T-helper 2 cell treated with Interferon-gamma antibody and Interleukin-4, amounts not matched to agents 5 μg/mL and 100 μg/mL, for 36 hours (primary cell): Measurements from ENCODE around the gene KRT15.

Source experiments
- DNase-seq: peaks from one replicate; pipeline ENCODE4 v3.0.0; 2021; ENCODE audit warnings: low spot score
- H3K27ac Mint-ChIP-seq: one replicate; pipeline ENCODE4 v1.8.0; 2021; ENCODE audit warnings: mild to moderate bottlenecking, mixed read lengths
- H3K27me3 Mint-ChIP-seq: one replicate; pipeline ENCODE4 v1.8.0; 2021; ENCODE audit warnings: low read depth, mixed read lengths
- H3K36me3 Mint-ChIP-seq: one replicate; pipeline ENCODE4 v1.8.0; 2021; ENCODE audit warnings: low read depth, mixed read lengths
- H3K4me1 Mint-ChIP-seq: one replicate; pipeline ENCODE4 v1.8.0; 2021; ENCODE audit warnings: low read depth, mixed read lengths
- H3K4me3 Mint-ChIP-seq: one replicate; pipeline ENCODE4 v1.8.0; 2022; ENCODE audit warnings: mild to moderate bottlenecking, moderate library complexity, mixed read lengths
- H3K9me3 Mint-ChIP-seq: one replicate; pipeline ENCODE4 v1.8.0; 2021; ENCODE audit warnings: mixed read lengths

Gene KRT15

DNA sequence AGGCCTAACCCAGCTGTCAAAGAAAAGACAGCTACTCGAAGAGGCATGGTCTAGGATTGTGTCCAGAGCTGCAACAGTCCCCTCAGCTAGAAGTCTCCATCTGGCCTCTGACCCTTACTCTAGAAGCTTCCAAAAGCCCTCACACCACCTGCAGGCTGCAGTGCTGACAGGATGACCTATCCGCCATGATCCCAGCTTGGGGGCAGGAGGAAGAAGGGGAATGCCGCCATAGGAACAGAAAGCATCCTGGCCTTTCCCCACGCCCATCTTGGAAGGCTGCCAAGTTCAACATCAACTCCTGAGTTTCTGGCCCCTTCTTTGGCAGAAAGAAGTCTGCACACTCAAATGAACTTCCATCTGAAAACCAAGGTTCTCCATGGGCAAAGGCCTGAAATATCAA is 25.9 kb downstream of the KRT15 start:
- H3K9me3 Mint-ChIP-seq, result no peaks in the 10 kb centered on the region
- H3K27ac Mint-ChIP-seq, result no peak overlapping the region
- no peak overlapping the region for H3K4me3 Mint-ChIP-seq
- H3K4me1 Mint-ChIP-seq, result peaks cover 7% of the 10 kb centered on the region
- H3K27me3 Mint-ChIP-seq, result no peaks in the 10 kb centered on the region
- H3K36me3 Mint-ChIP-seq, result no peaks in the 10 kb centered on the region
- no peak for DNase-seq

- H3K4me1 Mint-ChIP-seq, result peaks cover 7% of the 10 kb centered on the region
- no peak for DNase-seq
- no peak overlapping the region for H3K4me3 Mint-ChIP-seq
- H3K27ac Mint-ChIP-seq, result no peak overlapping the region
- no peaks in the 10 kb centered on the region for H3K27me3 Mint-ChIP-seq
- H3K9me3 Mint-ChIP-seq, result no peaks in the 10 kb centered on the region
- no peaks in the 10 kb centered on the region for H3K36me3 Mint-ChIP-seq
Observed at GRCh38 chr17:41492351-41492750, 26.3 kb downstream of the KRT15 start.

DNA sequence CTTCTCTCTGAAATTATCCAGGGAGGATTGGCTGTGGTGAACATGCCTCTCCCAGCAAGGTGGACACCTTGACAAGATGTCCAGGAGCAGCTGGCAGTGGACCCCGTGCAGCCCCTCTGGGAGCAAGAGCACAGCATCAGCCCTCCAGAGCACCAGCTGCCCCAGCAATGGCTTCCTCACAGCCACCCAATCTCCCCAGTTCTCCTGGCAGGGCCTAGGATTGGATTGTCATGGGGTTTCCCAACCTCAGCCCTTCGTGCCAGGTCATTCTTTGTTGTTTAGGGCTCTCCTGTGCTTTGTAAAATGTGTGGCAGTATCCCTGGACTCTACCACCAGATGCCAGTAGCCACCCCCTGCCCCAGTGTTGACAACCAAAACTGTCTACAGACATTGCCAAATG is 27.2 kb downstream of the KRT15 start:
- no peaks in the 10 kb centered on the region for H3K36me3 Mint-ChIP-seq
- no peak overlapping the region for H3K27ac Mint-ChIP-seq
- no peaks in the 10 kb centered on the region for H3K27me3 Mint-ChIP-seq
- no peak overlapping the region for H3K4me3 Mint-ChIP-seq
- no peaks in the 10 kb centered on the region for H3K4me1 Mint-ChIP-seq
- H3K9me3 Mint-ChIP-seq, result no peaks in the 10 kb centered on the region
- DNase-seq, result no peak

DNA sequence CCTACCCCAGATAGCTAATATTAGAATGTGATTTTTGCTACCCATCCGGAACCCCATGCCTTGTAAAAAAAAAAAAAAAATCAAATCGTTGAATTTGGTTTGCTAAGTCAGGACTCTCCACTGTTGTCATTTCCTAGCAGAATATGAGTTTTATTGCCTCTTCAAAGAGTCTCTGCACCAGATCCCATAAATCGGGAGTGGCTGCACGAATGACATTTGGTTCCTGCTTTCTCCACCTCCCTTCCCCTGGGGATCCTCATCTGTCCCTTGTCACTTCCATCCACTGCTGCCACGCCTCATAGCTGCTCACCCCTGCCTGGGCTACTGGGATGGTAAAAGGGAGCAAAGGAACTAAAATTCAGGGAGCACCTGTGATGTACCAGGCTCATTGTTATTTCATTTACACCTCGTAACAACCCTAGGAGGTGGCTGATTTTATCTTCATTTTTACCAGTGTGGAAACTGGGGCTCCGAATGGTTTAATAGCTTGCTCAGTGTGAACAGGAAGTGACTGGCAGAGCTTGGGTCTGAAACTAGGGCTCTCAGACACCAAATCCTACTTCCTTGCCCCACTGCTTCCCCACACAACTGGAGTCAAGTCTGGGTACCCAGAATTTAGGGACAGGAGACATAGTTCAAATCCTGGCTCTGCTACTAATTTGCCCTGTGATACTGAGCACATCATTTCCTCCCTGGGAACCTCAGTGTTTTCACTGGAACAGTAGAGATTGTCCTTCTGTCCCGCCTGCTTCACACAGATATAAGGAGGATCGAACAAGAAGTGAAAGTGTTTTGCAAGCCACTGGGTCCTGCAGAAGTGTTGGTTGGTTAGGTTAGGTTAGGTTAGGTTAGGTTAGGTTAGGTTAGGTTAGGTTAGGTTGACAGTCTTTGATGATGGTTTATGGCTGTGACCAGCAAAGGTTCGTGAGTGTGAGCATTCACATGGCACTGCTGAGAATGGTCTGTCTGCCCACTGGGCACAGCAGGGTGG is 28.4 kb downstream of the KRT15 start:
- H3K4me1 Mint-ChIP-seq, result no peaks in the 10 kb centered on the region
- H3K36me3 Mint-ChIP-seq, result no peaks in the 10 kb centered on the region
- no peaks in the 10 kb centered on the region for H3K27me3 Mint-ChIP-seq
- no peak for DNase-seq
- H3K4me3 Mint-ChIP-seq, result no peak overlapping the region
- no peak overlapping the region for H3K27ac Mint-ChIP-seq
- no peaks in the 10 kb centered on the region for H3K9me3 Mint-ChIP-seq

- H3K9me3 Mint-ChIP-seq, result no peaks in the 10 kb centered on the region
- H3K4me3 Mint-ChIP-seq, result no peak within 1 kb of the TSS
- no peaks in the 10 kb centered on the region for H3K36me3 Mint-ChIP-seq
- no peaks in the 10 kb centered on the region for H3K4me1 Mint-ChIP-seq
- no peak for DNase-seq
- no peaks in the 10 kb centered on the region for H3K27me3 Mint-ChIP-seq
- H3K27ac Mint-ChIP-seq, result no peak within 1 kb of the TSS
Observed at GRCh38 chr17:41489531-41489930, 29.2 kb downstream of the KRT15 start, which contains the start of gene KRT36. TSS of gene KRT36 (minus strand) at chr17:41489910. CDS start at chr17:41489864, 46 bp downstream.

- no peaks in the 10 kb centered on the region for H3K36me3 Mint-ChIP-seq
- H3K9me3 Mint-ChIP-seq, result no peaks in the 10 kb centered on the region
- no peak overlapping the region for H3K4me3 Mint-ChIP-seq
- DNase-seq, result peak; percentile 19
- no peak overlapping the region for H3K27ac Mint-ChIP-seq
- no peaks in the 10 kb centered on the region for H3K4me1 Mint-ChIP-seq
- H3K27me3 Mint-ChIP-seq, result peaks cover 3% of the 10 kb centered on the region
Observed at GRCh38 chr17:41486809-41487530, 31.7 kb downstream of the KRT15 start.

DNA sequence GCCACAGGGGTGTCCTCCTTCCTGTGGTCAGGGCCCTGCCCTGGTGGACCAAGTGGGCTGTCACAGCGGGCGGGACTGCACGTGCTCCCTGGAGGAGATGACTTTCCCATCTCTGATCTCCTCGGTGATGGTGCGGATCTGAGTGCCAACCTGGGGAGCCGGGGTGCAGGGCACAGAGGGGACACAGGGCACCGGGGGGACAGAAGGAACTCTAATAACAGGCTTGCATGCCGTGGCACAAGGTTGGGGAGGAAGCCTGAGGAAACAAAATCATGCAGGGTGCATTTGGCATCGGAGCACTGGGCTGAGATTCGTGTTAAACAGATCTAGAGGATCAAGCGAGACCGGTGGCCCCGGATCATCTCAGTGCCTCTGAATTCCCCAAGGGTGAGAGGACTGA is 32.4 kb downstream of the KRT15 start:
- H3K4me3 Mint-ChIP-seq, result no peak overlapping the region
- H3K27ac Mint-ChIP-seq, result no peak overlapping the region
- no peaks in the 10 kb centered on the region for H3K36me3 Mint-ChIP-seq
- H3K27me3 Mint-ChIP-seq, result peaks cover 3% of the 10 kb centered on the region
- no peaks in the 10 kb centered on the region for H3K9me3 Mint-ChIP-seq
- no peak for DNase-seq
- no peaks in the 10 kb centered on the region for H3K4me1 Mint-ChIP-seq

DNA sequence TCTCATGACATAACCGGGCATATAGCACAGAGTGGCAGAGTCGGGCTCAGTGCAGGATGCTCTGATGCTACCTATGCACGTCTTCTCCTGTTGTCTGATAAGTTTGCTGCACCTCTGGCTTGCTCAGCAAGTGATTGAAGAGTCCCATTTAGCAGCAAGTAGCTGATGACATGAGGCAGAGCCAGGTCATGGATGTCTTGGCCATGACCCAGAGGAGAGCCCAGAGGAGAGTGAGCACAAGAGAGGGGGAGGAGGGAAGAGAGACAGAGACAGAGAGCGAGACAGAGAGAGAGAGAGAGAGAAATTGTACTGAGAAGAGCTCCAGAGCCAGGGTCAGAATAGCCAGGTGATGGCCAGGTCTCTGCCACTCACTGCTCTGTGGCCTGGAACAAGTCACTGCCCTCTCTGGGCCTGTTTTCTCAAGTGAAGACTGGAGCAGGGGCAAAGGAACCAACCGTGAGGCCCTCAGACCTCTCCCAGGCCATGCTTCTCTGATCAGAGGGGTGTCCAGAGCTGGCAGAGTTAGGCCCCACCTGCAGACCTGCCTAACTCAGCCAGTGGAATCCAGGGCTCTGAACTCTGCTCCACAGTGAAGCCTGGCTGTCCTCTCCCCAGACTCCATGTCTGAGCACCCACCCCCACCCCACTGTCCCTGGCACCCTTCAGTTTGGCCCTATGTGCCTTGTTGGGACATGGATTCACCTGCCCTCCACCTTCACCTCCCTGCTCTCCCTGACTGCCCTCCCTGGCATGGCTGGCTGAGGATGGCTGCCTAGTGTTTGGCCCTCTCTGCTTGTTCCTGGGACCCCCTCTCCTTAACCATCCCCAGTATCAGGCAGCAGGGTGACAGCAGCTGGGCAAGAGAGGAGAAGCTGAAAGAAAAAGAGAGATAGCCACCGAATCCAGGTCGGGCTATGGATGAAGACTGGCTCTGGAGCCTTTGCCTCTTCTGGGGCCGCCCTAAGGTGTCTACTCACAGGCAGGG is 33.5 kb downstream of the KRT15 start:
- Mint-ChIP-seq H3K4me3 (no peak overlapping the region), H3K4me1 (no peaks in the 10 kb centered on the region), H3K27ac (no peak overlapping the region), H3K27me3 (peaks cover 3% of the 10 kb centered on the region), H3K36me3 (no peaks in the 10 kb centered on the region), H3K9me3 (no peaks in the 10 kb centered on the region)
- DNase-seq, result no peak

DNA sequence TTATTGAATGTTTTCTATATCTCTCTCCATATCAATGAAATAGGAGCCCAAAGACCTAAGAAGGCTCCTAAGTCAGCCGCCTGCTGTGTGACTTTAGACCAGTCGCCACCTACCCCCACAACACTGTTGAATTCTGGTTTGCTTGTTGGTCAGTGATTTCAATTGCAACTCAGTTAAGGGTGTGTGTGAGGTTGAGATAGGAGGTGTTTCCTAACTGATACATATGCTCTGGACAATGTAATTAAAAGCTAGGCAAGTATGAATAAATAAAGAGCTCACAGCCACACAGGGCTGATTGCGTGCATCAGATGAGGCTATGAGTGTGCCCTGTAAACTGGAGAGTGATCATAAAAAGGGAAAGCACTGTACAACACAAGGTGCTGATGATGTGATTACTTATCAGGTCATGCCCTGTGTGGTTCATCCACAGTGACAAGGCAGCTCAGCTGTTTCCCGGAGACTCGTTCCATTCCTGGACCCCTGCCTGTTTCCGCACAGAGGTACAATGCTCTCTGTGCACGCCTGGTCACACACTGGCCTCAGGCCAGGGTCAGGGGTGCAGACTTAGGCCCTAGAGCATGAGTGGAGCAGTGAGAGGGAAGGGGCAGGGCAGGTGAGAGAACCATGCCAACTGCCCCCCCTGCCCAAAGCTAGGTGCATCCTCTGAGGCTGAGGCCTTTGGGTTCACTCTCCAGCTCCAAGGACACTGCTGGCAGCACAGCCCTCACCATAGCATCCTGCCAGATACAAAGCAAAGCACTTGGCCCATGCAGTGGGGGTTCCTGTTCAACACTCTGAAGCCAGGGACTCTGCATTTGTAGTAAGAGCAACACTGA is 34.5 kb downstream of the KRT15 start:
- Mint-ChIP-seq H3K27ac (no peak overlapping the region), H3K36me3 (no peaks in the 10 kb centered on the region), H3K9me3 (no peaks in the 10 kb centered on the region), H3K27me3 (peaks cover 3% of the 10 kb centered on the region), H3K4me3 (no peak overlapping the region), H3K4me1 (no peaks in the 10 kb centered on the region)
- DNase-seq, result no peak

- DNase-seq, result no peak
- H3K36me3 Mint-ChIP-seq, result no peaks in the 10 kb centered on the region
- H3K27ac Mint-ChIP-seq, result no peak overlapping the region
- peaks cover 3% of the 10 kb centered on the region for H3K27me3 Mint-ChIP-seq
- no peaks in the 10 kb centered on the region for H3K9me3 Mint-ChIP-seq
- H3K4me3 Mint-ChIP-seq, result no peak overlapping the region
- H3K4me1 Mint-ChIP-seq, result no peaks in the 10 kb centered on the region
Observed at GRCh38 chr17:41483531-41483930, 35.2 kb downstream of the KRT15 start.

GRCh38 chr17:41481036-41481435 is 37.7 kb downstream of the KRT15 start, which contains the start of gene KRT35:
TSS of gene KRT35 (minus strand) at chr17:41481151. CDS start at chr17:41481097, 54 bp downstream.
- Mint-ChIP-seq H3K27me3 (peaks cover 3% of the 10 kb centered on the region), H3K4me3 (no peak within 1 kb of the TSS), H3K4me1 (no peaks in the 10 kb centered on the region), H3K9me3 (no peaks in the 10 kb centered on the region), H3K27ac (no peak within 1 kb of the TSS), H3K36me3 (no peaks in the 10 kb centered on the region)
- no peak for DNase-seq

DNA sequence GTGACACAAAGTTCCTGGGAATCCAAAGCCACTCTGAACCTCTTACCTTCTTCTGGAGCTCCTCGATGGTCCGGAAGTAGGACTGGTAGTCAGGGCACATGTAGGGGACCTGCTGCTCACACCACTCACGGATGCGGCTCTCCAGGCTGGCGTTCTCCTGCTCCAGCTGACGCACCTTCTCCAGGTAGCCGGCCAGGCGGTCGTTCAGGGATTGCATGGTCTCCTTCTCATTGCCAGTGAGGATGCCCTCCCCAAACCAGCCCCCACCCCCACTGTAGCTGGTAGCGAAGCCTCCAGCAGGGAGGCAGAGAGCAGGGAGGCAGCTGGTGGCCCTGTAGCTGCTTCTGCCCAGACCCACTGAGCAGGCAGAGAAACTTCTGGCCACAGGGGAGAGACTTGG is 38.1 kb downstream of the KRT15 start:
- no peak for DNase-seq
- H3K4me3 Mint-ChIP-seq, result no peak overlapping the region
- no peaks in the 10 kb centered on the region for H3K9me3 Mint-ChIP-seq
- H3K27me3 Mint-ChIP-seq, result peaks cover 3% of the 10 kb centered on the region
- no peak overlapping the region for H3K27ac Mint-ChIP-seq
- H3K4me1 Mint-ChIP-seq, result no peaks in the 10 kb centered on the region
- H3K36me3 Mint-ChIP-seq, result no peaks in the 10 kb centered on the region

DNA sequence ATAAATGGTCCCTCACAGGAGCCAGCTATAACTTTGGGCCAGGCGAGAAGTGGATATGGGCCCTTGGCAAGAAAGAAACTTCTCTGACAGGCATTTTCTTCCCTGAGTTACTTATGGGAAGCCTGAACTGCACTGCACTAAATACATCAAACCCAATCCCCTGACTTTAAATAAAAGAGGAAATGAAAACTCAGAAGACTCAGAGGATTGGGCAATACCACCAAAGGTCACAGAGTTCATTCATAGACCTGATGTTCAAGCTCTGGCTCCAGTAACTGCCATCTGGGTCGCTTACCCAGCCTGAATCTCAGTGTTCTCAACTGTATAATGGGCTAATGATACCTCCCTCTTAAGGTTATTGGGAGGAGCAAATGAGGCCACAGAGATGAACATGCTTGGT is 38.6 kb downstream of the KRT15 start:
- Mint-ChIP-seq H3K4me3 (no peak overlapping the region), H3K27ac (no peak overlapping the region), H3K9me3 (no peaks in the 10 kb centered on the region), H3K27me3 (peaks cover 3% of the 10 kb centered on the region), H3K36me3 (no peaks in the 10 kb centered on the region), H3K4me1 (no peaks in the 10 kb centered on the region)
- no peak for DNase-seq
